ENCODE results near the gene ALPK1.

- TF ChIP-seq CTCF (IDR thresholded peaks at IDR 0.05) (peak; percentile 70), TCF12 (IDR thresholded peaks at IDR 0.05) (no peak), RFX5 (IDR thresholded peaks at IDR 0.05; ENCODE audit: low read length) (no peak), POLR2AphosphoS5 (IDR thresholded peaks at IDR 0.05; ENCODE audit: low read depth, low read length) (no peak), ELF1 (IDR thresholded peaks at IDR 0.05) (no peak), SMC3 (IDR thresholded peaks at IDR 0.05; ENCODE audit: low read depth, low read length) (peak; percentile 30; the same call in 1 of the 2 replicates), YY1 (IDR thresholded peaks at IDR 0.05; ENCODE audit: low read depth) (no peak), REST (IDR thresholded peaks at IDR 0.05; ENCODE audit: low read depth, low read length) (no peak), GABPA (IDR thresholded peaks at IDR 0.05; ENCODE audit: low read depth) (no peak), TAF1 (IDR thresholded peaks at IDR 0.05; ENCODE audit: borderline replicate concordance, low read depth, low read length) (no peak), RXRA (IDR thresholded peaks at IDR 0.05; ENCODE audit: borderline replicate concordance, low read depth) (no peak), SIN3A (IDR thresholded peaks at IDR 0.05; ENCODE audit: borderline replicate concordance, low read depth, low read length) (no peak), RAD21 (IDR thresholded peaks at IDR 0.05; ENCODE audit: low read length) (peak; percentile 51)
These were observed 30.3 kb upstream of the ALPK1 start for GRCh38 chr4:112266823-112267222.
